ENCODE results near the gene GNL1. TPM values are rescaled to one million over a fixed set of nuclear protein-coding genes. Genes with fewer than 3 reads are reported as not detected.
A peak's percentile ranks its signal among the peaks of the same experiment; 100 is the strongest.

The GNL1 gene
- total RNA-seq, 2 donors from 2014 or later: 7.9 to 16.4 TPM

- no peak for DNase-seq (ENCODE audit: low spot score)
- TF ChIP-seq CTCF (IDR thresholded peaks at IDR 0.05): no peak
- Histone ChIP-seq H3K36me3 (peaks cover 66% of the 10 kb centered on the region), H3K27ac (peak overlapping the region in 1 of 2 donors; percentile 16), H3K4me1 (no peaks in the 10 kb centered on the region), H3K27me3 (no peaks in the 10 kb centered on the region), H3K9me3 (no peaks in the 10 kb centered on the region), H3K4me3 (no peak overlapping the region)
Measured at GRCh38 chr6:30590509-30590908, 34.2 kb upstream of the GNL1 start.

GRCh38 chr6:30589754-30590358, 33.6 kb upstream of the GNL1 start:
- no peaks in the 10 kb centered on the region for H3K4me1 ChIP-seq
- no peak for TF ChIP-seq CTCF (IDR thresholded peaks at IDR 0.05)
- no peaks in the 10 kb centered on the region for H3K27me3 ChIP-seq
- peaks cover 72% of the 10 kb centered on the region for H3K36me3 ChIP-seq
- H3K4me3 ChIP-seq: no peak overlapping the region
- H3K9me3 ChIP-seq: no peaks in the 10 kb centered on the region
- no peak overlapping the region for H3K27ac ChIP-seq
- no peak for DNase-seq (ENCODE audit: low spot score)

GRCh38 chr6:30583921-30584320, 27.6 kb upstream of the GNL1 start:
- no peak for TF ChIP-seq CTCF (IDR thresholded peaks at IDR 0.05)
- H3K27ac ChIP-seq: no peak overlapping the region
- H3K4me3 ChIP-seq: no peak overlapping the region
- H3K27me3 ChIP-seq: no peaks in the 10 kb centered on the region
- no peaks in the 10 kb centered on the region for H3K9me3 ChIP-seq
- H3K36me3 ChIP-seq: peaks cover 98% of the 10 kb centered on the region
- DNase-seq (ENCODE audit: low spot score): no peak
- H3K4me1 ChIP-seq: no peaks in the 10 kb centered on the region

- no peak for DNase-seq (ENCODE audit: low spot score)
- Histone ChIP-seq H3K4me1 (peaks cover 0 to 8% of the 10 kb centered on the region in 2 donors), H3K4me3 (no peak overlapping the region), H3K27me3 (no peaks in the 10 kb centered on the region), H3K36me3 (peaks cover 61% of the 10 kb centered on the region), H3K27ac (no peak overlapping the region), H3K9me3 (no peaks in the 10 kb centered on the region)
- TF ChIP-seq CTCF (IDR thresholded peaks at IDR 0.05): no peak
Measured at GRCh38 chr6:30578051-30578450, 21.8 kb upstream of the GNL1 start.

- DNase-seq (ENCODE audit: low spot score): no peak
- Histone ChIP-seq H3K4me1 (peaks cover 0 to 30% of the 10 kb centered on the region in 2 donors), H3K4me3 (no peak overlapping the region), H3K36me3 (peaks cover 12% of the 10 kb centered on the region), H3K9me3 (no peaks in the 10 kb centered on the region), H3K27ac (no peak overlapping the region), H3K27me3 (no peaks in the 10 kb centered on the region)
- no peak for TF ChIP-seq CTCF (IDR thresholded peaks at IDR 0.05)
Measured at GRCh38 chr6:30573113-30573512, 16.8 kb upstream of the GNL1 start.

- TF ChIP-seq CTCF (IDR thresholded peaks at IDR 0.05): no peak
- Histone ChIP-seq H3K4me1 (peaks cover 0 to 30% of the 10 kb centered on the region in 2 donors), H3K27ac (peak overlapping the region in 1 of 2 donors; percentile 96), H3K36me3 (peaks cover 2% of the 10 kb centered on the region), H3K4me3 (peak overlapping the region; percentile 53 to 67), H3K27me3 (no peaks in the 10 kb centered on the region), H3K9me3 (no peaks in the 10 kb centered on the region)
- DNase-seq (ENCODE audit: low spot score): no peak
Measured at GRCh38 chr6:30572148-30572547, 15.9 kb upstream of the GNL1 start.
